ENCODE measurements around the gene PRPF19. TPM values are rescaled to one million over a fixed set of nuclear protein-coding genes. Genes with fewer than 3 reads are reported as not detected.

The PRPF19 gene
- total RNA-seq, 1 donor from 2014 or later, result 143 TPM

GRCh38 chr11:60872124-60872960 is 34.0 kb downstream of the PRPF19 start:
- Mint-ChIP-seq H3K9me3 (no peaks in the 10 kb centered on the region), H3K27ac (no peak overlapping the region), H3K27me3 (no peaks in the 10 kb centered on the region), H3K36me3 (ENCODE audit: low read depth) (peaks cover 1% of the 10 kb centered on the region), H3K4me1 (no peaks in the 10 kb centered on the region), H3K4me3 (no peak overlapping the region)
- ChIA-PET CTCF (no interaction called here), POLR2A (no interaction called here)
- DNase-seq (no peak), ATAC-seq (ENCODE audit: low read depth) (no peak)
- intact Hi-C loops (cut with micrococcal nuclease), result no loop called here
- no peak for TF ChIP-seq CTCF (IDR thresholded peaks at IDR 0.05)

GRCh38 chr11:60871378-60872061 is 34.9 kb downstream of the PRPF19 start:
- POLR2A ChIA-PET, result no interaction called here
- Mint-ChIP-seq H3K4me3 (no peak overlapping the region), H3K27ac (no peak overlapping the region), H3K9me3 (no peaks in the 10 kb centered on the region), H3K4me1 (no peaks in the 10 kb centered on the region), H3K36me3 (ENCODE audit: low read depth) (no peaks in the 10 kb centered on the region), H3K27me3 (no peaks in the 10 kb centered on the region)
- ATAC-seq (ENCODE audit: low read depth) (no peak), DNase-seq (no peak)
- no peak for TF ChIP-seq CTCF (IDR thresholded peaks at IDR 0.05)
- CTCF ChIA-PET, result interaction anchor here (1.0 kb wide), 1 partner anchor 28 kb away, joined by 4 read pairs; no protein-coding TSS in a partner anchor
- intact Hi-C loops (cut with micrococcal nuclease), result no loop called here

GRCh38 chr11:60870733-60871377 is 35.5 kb downstream of the PRPF19 start:
- CTCF ChIA-PET, result interaction anchor here (1.0 kb wide), 1 partner anchor 28 kb away, joined by 4 read pairs; no protein-coding TSS in a partner anchor
- H3K9me3 Mint-ChIP-seq, result no peaks in the 10 kb centered on the region
- intact Hi-C loops (cut with micrococcal nuclease), result no loop called here
- no peak for DNase-seq
- H3K36me3 Mint-ChIP-seq (ENCODE audit: low read depth), result no peaks in the 10 kb centered on the region
- POLR2A ChIA-PET, result no interaction called here
- no peaks in the 10 kb centered on the region for H3K27me3 Mint-ChIP-seq
- H3K4me3 Mint-ChIP-seq, result no peak overlapping the region
- TF ChIP-seq CTCF (IDR thresholded peaks at IDR 0.05), result no peak
- no peaks in the 10 kb centered on the region for H3K4me1 Mint-ChIP-seq
- H3K27ac Mint-ChIP-seq, result no peak overlapping the region
- ATAC-seq (ENCODE audit: low read depth), result no peak

- no peak overlapping the region for H3K27ac Mint-ChIP-seq
- ATAC-seq (ENCODE audit: low read depth), result no peak
Measured at GRCh38 chr11:60870276-60870675, 36.1 kb downstream of the PRPF19 start.

More at GRCh38 chr11:60870276-60870675, 36.1 kb downstream of the PRPF19 start:
- Mint-ChIP-seq H3K36me3 (ENCODE audit: low read depth) (no peaks in the 10 kb centered on the region), H3K4me3 (no peak overlapping the region), H3K4me1 (no peaks in the 10 kb centered on the region), H3K9me3 (no peaks in the 10 kb centered on the region), H3K27me3 (no peaks in the 10 kb centered on the region)
- POLR2A ChIA-PET, result no interaction called here
- intact Hi-C loops (cut with micrococcal nuclease), result no loop called here
- no peak for TF ChIP-seq CTCF (IDR thresholded peaks at IDR 0.05)
- DNase-seq, result no peak
- CTCF ChIA-PET, result no interaction called here
